GM18502 (cell line): ENCODE results near the gene ALG1L2.
"Not testable (repeated sequence)": the region's sequence is repeated elsewhere in the genome, so short reads cannot be mapped to it uniquely, and the experiment has no call there.

Source experiments
- ATAC-seq: cut with Tn5 transposase; IDR thresholded peaks from one replicate; pipeline ENCODE4 v1.9.1; 2021; ENCODE audit warnings: mild to moderate bottlenecking; ENCODE audit not compliant: unreplicated experiment, poor library complexity

ALG1L2 gene

GRCh38 chr3:130081351-130081881, at the start of gene ALG1L2:
Gene ALG1L2, plus strand, starts transcription at chr3:130081831. Its CDS starts 186 bp downstream, at chr3:130082017.
- no peak for ATAC-seq

- not testable (repeated sequence) for ATAC-seq
Measured at GRCh38 chr3:130037126-130037815, 44.4 kb upstream of the ALG1L2 start.

GRCh38 chr3:130042736-130043135, 38.9 kb upstream of the ALG1L2 start:
- not testable (repeated sequence) for ATAC-seq

GRCh38 chr3:130043658-130044057, 38.0 kb upstream of the ALG1L2 start:
- ATAC-seq = not testable (repeated sequence)

- ATAC-seq = no peak
Measured at GRCh38 chr3:130044370-130044769, 37.3 kb upstream of the ALG1L2 start.

GRCh38 chr3:130048726-130049125, 32.9 kb upstream of the ALG1L2 start:
- ATAC-seq = no peak

GRCh38 chr3:130052366-130052765, 29.3 kb upstream of the ALG1L2 start:
- not testable (repeated sequence) for ATAC-seq

- ATAC-seq = not testable (repeated sequence)
Measured at GRCh38 chr3:130052965-130053364, 28.7 kb upstream of the ALG1L2 start.

- ATAC-seq = not testable (repeated sequence)
Measured at GRCh38 chr3:130057536-130058266, 23.9 kb upstream of the ALG1L2 start.

GRCh38 chr3:130058267-130058657, 23.4 kb upstream of the ALG1L2 start:
- ATAC-seq = not testable (repeated sequence)

- ATAC-seq = not testable (repeated sequence)
Measured at GRCh38 chr3:130058716-130059115, 22.9 kb upstream of the ALG1L2 start.

GRCh38 chr3:130059162-130059561, 22.5 kb upstream of the ALG1L2 start:
- not testable (repeated sequence) for ATAC-seq

GRCh38 chr3:130073582-130073981, 8.0 kb upstream of the ALG1L2 start:
- no peak for ATAC-seq

GRCh38 chr3:130077636-130078035, 4.0 kb upstream of the ALG1L2 start:
- no peak for ATAC-seq

- not testable (repeated sequence) for ATAC-seq
Measured at GRCh38 chr3:130083363-130084090, 1.9 kb downstream of the ALG1L2 start.

- ATAC-seq = no peak
Measured at GRCh38 chr3:130084436-130084980, 2.9 kb downstream of the ALG1L2 start.

GRCh38 chr3:130085881-130086280, 4.2 kb downstream of the ALG1L2 start:
- no peak for ATAC-seq

GRCh38 chr3:130086628-130087027, 5.0 kb downstream of the ALG1L2 start:
- not testable (repeated sequence) for ATAC-seq

- no peak for ATAC-seq
Measured at GRCh38 chr3:130088061-130088460, 6.4 kb downstream of the ALG1L2 start.

GRCh38 chr3:130090681-130091080, 9.1 kb downstream of the ALG1L2 start:
- not testable (repeated sequence) for ATAC-seq
